ENCODE data around the gene LCN2.
"Not testable (repeated sequence)": the region's sequence is repeated elsewhere in the genome, so short reads cannot be mapped to it uniquely, and the experiment has no call there.

LCN2 gene

DNA sequence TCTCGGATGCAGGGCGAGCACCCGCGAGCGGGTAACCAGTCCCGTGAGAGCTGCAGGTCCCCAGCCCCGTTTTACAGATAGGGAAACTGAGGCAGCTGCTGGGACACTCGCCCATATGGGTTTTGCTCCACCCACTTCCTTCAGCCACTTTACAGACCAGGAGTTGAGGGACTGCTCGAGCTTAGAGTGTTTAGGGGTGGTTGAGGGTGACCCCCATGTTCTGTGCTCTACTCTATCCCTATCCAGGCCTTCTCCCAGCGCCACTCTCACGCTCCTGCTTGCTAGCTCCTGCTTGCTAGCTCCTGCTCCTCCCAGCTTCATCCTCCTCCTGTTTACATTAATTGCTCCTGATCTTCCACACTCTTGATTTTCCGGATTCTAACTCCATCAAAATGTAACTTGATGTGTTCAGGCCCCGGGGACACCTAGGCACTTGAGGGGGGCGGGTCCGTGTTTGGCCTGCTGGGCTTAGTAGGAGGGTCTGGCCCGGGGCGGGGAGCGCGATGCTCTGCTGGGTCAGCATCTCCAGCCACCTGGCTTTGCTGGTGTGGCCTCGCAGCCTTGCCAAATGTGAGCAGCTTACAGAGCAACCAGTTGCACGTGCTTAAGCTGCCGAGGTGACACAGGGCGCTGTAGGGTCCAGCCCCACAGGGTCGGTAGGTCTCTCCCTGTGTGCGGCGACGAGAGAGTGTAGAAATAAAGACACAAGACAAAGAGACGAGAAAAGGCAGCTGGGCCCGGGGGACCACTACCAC lies 20.2 kb upstream of the LCN2 start:
- DNase-seq (ENCODE audit: low spot score) = no peak

DNA sequence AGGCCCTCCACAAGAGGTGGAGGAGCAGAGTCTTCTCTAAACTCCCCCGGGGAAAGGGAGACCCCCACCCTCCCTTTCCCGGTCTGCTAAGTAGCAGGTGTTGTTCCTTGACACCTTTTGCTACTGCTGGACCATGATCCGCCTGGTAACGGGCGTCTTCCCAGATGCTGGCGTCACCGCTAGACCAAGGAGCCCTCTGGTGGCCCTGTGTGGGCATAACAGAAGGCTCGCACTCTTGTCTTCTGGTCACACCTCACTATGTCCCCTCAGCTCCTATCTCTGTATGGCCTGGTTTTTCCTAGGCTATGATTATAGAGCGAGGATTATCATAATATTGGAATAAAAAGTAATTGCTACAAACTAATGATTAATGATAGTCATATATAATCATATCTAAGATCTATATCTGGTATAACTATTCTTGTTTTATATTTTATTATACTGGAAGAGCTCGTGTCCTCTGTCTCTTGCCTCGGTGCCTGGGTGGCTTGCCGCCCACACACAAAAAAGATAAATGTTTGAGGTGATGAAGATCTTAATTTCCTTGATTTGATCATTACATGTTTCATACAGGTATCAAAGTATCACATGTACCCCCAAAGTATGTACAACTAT lies 19.2 kb upstream of the LCN2 start:
- DNase-seq (ENCODE audit: low spot score) = not testable (repeated sequence)

DNA sequence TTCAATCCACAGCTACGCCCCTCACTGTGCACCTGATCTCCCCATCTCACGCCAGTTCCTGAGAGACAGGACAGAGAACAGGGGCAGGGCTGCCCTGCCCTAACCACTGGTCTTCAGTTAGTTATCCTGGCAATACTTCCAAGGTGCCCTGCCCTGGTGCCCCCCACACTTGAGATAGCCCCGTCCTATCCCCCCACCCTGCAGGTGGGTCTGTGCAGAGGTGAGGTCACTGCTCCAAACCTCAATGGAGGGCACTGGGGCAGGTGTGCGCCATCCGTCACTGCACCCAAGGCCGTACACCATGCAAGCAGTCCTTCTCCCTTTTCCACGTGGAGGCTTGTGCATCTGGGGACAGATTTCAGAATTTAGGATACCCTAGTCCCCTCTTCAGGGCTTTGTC lies 18.6 kb upstream of the LCN2 start:
- DNase-seq (ENCODE audit: low spot score) = not testable (repeated sequence)

DNA sequence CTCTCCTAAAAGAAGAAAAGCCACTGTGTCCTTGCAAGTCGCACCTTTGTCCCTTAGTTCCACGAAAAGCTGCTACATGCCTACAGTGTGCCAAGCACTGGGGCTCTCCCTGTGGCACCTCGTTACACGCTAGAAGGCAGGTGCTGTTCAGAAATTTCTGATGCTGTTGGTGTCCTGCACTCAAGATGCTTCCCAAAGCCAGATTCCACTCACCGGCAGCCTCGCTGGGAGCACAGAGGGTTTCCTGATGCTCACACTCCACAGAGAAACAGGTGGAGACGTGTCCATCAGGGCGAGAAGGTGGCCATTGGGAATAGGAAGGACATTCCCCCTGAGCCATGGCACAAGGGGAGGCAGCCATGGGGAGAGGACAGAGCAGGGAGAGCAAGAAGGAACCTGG lies 17.9 kb upstream of the LCN2 start:
- DNase-seq (ENCODE audit: low spot score) = not testable (repeated sequence)

DNA sequence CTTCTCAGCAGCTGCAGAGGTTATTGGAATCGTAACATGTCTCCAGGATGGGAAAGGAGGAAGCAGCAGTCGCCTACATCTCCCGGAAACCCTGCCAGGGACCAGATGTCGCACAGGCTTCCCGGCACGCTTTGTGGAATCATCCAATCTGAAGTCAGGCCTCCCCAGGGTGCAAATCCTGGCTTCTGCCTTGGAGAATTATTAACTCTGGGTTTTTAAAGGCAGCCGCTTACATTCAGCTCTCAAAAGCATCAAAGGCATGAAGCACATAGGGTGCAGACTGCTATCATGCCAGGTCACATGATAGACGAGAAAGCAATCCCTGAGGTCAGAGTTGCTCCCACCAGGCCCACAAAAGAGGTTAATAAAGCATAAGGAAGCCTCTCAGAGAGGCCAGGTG lies 17.1 kb upstream of the LCN2 start:
- DNase-seq (ENCODE audit: low spot score) = not testable (repeated sequence)

DNA sequence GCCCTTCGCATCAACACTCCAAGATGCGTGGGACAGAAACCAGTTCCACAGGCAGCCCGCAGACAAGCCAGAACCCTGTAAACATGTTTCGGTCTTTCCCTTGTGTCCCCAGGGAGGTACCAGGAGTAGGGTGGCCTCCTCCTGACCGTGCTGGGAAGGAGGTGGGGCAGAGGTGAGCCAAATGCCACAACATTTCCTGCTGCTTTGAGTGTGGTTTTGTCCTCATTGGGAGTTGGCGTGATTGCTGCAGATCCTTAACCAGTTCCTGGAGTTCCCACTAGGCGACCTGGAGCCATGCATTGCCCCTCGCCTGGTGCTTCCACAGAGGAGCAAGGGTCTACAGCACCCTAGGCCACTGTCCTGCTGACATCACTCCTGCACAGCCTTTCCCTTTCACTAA lies 13.7 kb upstream of the LCN2 start:
- DNase-seq (ENCODE audit: low spot score) = not testable (repeated sequence)

DNA sequence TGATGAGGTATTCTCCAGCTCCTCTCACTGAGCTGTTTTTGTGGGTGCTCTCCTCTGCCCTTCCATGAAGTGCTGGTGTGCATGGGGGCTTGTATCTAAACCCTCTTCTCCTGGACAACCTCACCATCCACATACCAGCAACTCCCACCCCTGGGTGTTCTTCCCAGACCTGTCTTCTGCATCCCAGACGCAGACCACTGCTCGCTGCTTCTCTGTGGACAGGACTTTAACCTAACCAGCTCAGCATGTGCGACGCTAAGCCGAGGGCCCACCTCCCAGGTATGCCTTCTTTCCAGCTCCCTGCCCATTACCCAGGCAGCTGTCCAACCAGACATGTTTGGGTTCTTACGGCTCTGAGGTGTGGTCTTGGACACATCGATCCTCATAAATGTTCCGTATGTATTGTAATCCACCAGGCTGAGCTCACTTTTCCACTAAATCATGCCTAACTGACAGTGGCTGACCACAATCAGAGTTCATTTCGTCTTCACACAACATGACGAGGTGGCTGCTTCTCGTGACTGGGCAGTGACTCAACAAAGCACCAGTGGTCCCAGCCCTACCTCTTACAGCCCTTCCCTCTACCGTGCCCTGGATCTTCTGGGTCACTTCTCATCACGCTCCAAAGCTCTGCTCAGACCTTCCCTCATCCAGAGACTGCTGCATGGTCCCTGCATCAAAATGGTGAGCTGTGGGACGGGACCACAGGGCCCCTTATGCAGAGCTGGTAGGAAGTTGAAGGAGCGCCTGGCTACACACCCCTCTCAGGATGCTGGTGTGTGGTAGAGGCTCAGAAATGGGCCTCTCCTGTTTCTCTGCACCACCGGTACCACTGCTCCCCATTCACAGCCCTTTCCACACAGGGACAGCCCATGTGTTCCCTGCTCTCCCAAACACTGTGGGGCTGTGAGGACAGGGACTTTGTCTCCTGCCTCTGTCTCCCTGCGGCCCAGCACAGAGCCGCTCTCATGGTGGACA lies 12.1 kb upstream of the LCN2 start:
- peak; percentile 26 for DNase-seq (ENCODE audit: low spot score)

DNA sequence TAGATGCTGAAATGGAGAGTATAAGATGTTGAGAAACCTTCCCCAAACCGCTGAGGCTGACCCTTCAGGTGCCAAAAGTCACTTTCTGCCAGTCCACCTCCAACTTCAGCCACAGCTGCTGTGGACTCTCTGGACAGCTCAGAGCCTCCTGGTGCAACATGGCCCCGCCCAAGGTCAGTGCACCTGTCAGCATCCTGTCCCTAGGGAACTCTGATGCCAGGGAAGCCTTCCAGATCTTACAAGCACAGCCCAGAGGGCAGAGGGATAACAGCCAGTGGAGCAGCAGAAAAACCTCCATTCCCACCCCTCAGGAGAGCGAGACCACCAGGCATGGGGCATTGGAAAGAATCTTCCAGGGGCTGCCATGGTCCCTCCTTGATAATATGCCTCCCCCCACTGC lies 11.3 kb upstream of the LCN2 start:
- no peak for DNase-seq (ENCODE audit: low spot score)

DNA sequence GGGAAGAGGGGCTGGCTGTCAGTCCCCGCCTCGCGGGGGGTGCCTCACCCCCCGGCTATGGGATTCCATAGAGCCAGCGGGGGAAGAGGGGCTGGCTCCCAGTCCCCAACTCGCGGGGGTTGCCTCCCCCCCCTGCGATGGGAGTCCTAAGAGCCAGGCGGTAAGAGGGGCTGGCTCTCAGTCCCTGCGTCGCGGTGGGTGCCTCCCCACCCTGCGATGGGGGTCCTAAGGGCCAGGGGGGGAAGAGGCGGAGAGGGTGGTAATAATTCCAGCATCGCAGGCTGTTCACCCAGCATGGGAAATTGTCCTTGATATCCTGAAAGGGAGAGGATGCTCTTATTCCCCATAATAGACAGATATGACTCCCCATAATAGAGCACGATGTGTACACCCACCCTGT lies 9.6 kb upstream of the LCN2 start:
- no peak for DNase-seq (ENCODE audit: low spot score)

DNA sequence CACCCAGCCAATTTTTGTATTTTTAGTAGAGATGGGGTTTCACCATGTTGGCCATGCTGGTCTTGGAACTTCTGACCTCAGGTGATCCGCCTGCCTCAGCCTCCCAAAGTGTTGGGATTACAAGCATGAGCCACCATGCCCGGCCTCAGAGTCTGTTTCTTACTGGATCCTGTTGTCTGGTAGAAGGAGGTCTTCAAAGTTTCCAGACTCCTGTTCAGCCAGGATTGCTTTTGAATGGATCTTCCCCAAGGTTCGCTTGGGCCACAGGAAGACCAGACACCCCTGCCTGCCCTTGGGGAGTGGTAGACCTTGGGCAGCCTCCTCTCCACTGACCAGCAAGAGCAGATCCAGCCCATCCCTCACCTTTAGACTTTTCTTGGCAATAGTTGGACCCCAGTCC lies 7.6 kb upstream of the LCN2 start:
- no peak for DNase-seq (ENCODE audit: low spot score)

DNA sequence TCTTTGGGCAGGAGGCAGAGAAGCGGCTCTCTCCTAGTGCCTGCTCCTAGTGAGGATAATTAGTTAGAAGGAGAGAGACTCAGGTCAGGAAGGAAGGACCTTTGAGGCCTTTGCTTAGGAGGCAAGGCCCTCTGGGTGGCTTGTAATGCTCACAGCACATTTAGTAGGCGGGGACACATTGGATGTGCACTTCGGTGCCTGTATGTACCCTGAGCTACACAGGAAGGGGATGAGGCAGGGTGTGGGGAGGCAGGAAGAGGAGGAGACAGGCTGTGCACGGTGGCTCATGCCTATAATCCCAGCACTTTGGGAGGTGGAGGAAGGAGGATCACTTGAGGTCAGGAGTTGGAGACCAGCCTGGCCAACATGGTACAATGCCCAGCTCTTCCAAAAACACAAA lies 7.2 kb upstream of the LCN2 start:
- DNase-seq (ENCODE audit: low spot score) = no peak

DNA sequence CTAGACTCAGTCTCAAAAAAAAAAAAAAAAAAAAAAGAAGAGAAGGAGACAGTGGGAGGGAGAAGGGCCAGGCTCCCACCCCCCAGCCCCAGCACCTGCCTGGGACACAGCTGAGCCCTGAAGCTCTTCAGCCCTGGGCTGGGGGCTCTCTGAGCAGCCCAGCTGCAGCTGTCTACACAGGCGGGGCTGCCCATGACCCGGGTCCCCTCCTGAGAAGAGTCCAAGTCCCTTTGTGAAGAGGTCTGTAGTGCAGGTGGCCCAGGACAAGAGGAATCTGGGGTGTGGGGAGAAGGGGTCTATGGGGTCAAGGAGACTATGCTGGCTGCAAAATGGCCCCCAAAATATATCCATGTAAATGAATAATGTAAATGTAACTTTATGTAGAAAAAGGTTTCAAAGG lies 6.7 kb upstream of the LCN2 start:
- no peak for DNase-seq (ENCODE audit: low spot score)

DNA sequence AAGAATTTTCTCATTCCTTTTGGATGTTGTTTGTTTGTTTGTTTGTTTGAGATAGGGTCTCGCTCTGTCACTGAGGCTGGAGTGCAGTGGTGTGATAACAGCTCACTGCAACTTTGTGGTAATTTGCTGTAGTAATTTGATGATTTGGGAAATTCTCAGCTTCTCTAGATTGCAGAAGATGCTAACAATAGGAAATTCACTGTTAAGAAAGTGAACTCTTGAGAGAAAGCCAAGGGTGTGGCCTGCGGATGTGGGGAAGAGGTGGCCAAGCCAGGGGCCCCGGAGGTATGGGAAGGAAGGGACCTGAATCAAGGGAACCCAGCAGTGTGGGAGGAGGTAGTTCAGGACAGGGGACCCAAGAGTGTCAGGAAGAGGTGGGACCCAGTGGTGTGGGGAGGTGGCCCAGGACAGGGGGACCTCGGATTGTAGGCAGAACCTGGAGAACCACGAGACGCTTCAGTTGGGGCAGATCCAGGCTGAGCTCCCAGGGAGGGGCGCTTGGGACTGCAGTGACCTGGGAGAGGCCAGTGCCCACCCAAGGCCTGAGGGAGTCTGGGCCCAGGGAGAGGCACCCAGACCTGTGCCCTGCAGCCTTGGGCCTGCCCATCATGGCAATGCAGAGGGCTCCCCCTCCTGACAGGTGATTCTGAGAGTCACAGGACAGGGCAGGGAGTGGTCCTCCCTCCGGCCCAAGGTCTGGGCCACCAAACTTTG lies 5.6 kb upstream of the LCN2 start:
- no peak for DNase-seq (ENCODE audit: low spot score)

DNA sequence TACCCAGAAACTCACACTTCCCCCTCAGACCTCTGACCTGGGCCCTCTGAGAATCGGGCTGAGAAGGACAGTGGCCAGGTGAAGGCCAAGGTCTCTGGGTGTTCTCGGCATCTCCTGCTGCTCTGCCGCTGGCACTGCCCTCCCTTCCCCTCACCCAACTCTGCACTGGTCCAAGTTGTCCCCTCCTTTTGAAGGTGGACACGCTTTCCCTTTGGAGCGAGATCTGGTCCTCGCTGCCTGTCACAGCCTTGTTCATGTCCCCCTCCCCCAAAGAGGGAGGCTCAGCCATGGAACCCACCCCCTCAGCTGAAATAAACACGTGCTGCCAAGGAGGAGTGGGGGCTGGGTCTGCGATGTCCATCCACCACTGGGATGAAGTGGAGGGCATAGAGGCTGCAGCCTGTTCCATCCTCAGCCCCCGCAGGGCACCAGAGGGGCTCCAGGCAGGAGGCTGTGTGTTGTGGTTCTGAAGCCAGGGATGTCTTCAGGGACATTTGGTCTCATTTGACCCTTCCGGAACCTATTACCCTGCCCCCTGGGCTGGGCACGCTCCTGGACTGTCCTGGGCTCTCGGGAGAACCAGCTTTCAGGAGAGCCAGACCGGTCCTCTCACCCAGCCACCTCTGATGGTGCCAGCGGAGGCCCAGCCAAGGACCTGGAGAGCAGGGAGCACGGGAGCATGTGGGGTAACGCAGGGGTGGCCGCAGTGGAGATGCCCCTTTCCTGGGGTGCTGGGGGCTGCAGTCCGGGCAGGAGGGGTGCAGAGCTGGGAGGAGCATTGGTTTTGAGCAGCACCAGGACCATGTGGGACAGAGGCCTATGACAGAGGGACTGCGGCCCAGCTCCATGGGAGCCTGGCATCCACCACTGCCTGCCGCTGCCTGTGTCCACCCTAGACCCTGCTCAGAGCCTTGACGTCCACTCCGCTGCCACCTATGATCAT lies 4.7 kb upstream of the LCN2 start:
- DNase-seq (ENCODE audit: low spot score) = no peak

DNA sequence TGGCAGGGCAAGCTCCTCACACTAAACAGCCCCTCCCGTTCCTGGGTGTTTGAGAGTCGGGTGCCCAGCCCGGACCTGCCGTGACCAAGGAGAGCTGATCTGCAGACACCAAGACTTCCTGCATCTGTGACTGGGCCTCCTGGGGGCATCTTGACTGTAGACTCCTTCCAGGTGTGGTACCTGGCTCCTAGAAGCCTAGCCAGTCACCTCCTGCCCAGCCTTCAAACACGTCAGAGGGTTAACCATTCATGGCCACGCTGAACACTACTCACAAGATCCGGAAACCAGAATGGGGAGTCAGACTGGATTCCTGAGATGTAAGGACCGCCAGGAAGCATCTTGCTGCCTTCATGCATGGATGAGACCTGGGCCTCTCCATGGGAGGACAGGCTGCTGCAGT lies 3.7 kb upstream of the LCN2 start:
- DNase-seq (ENCODE audit: low spot score) = no peak

DNA sequence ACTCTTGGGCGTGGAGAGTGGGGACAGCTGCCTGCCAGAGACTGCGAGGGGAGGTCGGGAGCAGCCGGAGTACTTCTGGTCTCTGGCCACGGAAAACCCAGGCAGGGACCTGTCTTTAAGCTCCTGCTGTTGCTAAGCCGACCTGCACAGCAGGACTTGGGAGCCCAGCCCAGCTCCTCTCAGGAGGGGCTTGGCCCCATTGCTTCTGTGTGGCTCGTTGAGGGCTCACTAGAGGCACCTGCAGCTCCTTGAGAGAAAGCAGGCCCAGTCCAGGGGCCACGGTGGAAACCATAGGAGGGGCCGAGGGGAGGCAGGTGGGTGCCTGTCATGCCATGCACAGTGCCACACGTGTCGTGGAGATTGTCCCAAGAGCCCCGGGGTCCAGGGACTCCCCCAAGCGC lies 3.3 kb upstream of the LCN2 start:
- DNase-seq (ENCODE audit: low spot score) = no peak

DNA sequence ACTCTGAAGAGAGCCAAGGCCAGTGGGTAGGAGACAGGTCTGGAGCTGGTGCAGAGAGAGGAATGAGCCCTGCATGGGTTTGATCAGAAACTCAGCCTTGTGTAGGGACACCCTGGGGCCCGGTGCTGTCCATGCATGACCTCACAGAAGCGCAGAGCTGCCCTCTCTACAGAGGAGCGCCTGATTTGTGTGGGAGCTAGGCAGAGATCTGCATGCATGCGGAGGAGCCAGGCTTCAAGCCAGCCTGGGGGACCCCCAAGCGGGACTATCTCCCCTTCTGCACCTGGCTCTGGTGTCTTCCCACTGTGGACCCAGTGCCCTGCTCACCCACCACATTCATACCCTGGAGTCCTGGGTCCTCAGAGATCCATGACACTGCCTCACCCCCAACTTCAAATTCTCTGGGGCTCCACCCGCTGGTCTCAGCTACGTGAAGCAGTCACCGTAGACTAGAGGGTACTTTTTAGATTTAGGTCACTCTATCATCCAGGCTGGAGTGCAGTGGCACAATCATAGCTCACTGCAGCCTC lies 2.6 kb upstream of the LCN2 start:
- no peak for DNase-seq (ENCODE audit: low spot score)

DNA sequence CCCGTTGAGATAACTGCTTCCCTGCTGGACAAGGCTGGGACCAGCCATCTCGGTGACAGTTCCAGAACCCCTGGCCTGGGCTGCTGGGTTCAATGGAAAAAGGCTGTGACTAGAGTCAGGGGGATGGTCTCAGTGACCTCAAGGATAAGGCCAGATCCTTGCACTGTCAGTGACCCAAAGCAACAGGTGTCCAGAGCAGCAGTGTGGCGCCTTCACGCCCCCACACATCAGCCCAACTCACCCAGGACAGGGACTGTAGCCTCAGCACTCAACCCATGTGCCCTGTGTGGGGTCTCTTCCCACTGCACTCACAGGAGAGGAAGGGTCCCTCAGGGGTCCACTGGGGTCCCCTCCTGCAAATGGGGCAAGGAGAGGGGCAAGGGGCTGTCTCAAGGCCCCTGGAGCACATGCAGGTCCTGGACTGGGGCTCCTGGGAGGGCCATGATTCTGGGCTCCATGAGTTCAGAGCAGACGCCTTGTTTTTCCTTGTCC lies 698 bp upstream of the LCN2 start:
- DNase-seq (ENCODE audit: low spot score) = no peak

DNA sequence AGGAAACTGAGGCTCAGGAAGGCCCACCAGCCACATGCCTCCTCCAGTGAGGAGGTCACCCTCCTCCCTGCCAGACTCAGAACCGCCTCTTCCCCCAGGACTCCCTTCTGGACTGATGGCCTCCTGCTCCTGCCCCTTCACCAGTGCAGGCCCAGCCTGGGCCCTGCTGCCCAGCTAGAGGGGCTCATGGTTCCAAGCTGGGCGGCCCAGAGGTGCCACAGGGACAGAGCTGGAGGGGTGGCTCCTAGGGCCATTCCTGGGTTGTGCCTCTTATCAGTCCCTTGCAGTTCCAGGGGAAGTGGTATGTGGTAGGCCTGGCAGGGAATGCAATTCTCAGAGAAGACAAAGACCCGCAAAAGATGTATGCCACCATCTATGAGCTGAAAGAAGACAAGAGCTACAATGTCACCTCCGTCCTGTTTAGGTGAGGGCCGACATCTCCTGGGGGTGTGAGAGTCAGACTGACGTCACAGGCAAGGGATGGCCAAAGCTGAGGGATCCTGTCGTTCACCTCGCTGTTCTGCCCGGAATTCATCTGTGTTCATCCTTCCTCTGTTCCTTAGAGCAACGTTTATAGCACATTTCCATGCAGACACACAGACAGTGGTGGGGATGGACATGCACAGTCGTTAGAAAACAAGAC lies 819 bp downstream of the LCN2 start:
- no peak for DNase-seq (ENCODE audit: low spot score)

Measured in LoVo (cell line).